Measurements from ENCODE around the gene EPB41L2.

Gene EPB41L2

GRCh38 chr6:130964808-130965604 is 98.0 kb downstream of the EPB41L2 start:
- H3K9me3 Mint-ChIP-seq = no peaks in the 10 kb centered on the region
- H3K4me1 Mint-ChIP-seq = peaks cover 43% of the 10 kb centered on the region
- no peak overlapping the region for H3K4me3 Mint-ChIP-seq
- TF ChIP-seq CTCF (IDR thresholded peaks at IDR 0.05) = no peak
- H3K27ac Mint-ChIP-seq = no peak overlapping the region
- DNase-seq = no peak
- H3K36me3 Mint-ChIP-seq (ENCODE audit: low read depth) = peaks cover 10% of the 10 kb centered on the region
- no peaks in the 10 kb centered on the region for H3K27me3 Mint-ChIP-seq (ENCODE audit: low read depth, poor library complexity)

GRCh38 chr6:130964289-130964688 is 98.8 kb downstream of the EPB41L2 start:
- TF ChIP-seq CTCF (IDR thresholded peaks at IDR 0.05) = no peak
- Mint-ChIP-seq H3K36me3 (ENCODE audit: low read depth) (peaks cover 10% of the 10 kb centered on the region), H3K4me3 (no peak overlapping the region), H3K9me3 (no peaks in the 10 kb centered on the region), H3K27ac (no peak overlapping the region), H3K27me3 (ENCODE audit: low read depth, poor library complexity) (no peaks in the 10 kb centered on the region), H3K4me1 (peaks cover 39% of the 10 kb centered on the region)
- no peak for DNase-seq

GRCh38 chr6:130962966-130963365 is 100.1 kb downstream of the EPB41L2 start:
- no peak for DNase-seq
- no peaks in the 10 kb centered on the region for H3K9me3 Mint-ChIP-seq
- H3K4me1 Mint-ChIP-seq = peaks cover 26% of the 10 kb centered on the region
- no peak overlapping the region for H3K4me3 Mint-ChIP-seq
- H3K36me3 Mint-ChIP-seq (ENCODE audit: low read depth) = peaks cover 18% of the 10 kb centered on the region
- no peak for TF ChIP-seq CTCF (IDR thresholded peaks at IDR 0.05)
- H3K27ac Mint-ChIP-seq = no peak overlapping the region
- no peaks in the 10 kb centered on the region for H3K27me3 Mint-ChIP-seq (ENCODE audit: low read depth, poor library complexity)

GRCh38 chr6:130961148-130961547 is 101.9 kb downstream of the EPB41L2 start:
- TF ChIP-seq CTCF (IDR thresholded peaks at IDR 0.05) = no peak
- H3K27me3 Mint-ChIP-seq (ENCODE audit: low read depth, poor library complexity) = no peaks in the 10 kb centered on the region
- peaks cover 22% of the 10 kb centered on the region for H3K36me3 Mint-ChIP-seq (ENCODE audit: low read depth)
- peaks cover 12% of the 10 kb centered on the region for H3K4me1 Mint-ChIP-seq
- no peaks in the 10 kb centered on the region for H3K9me3 Mint-ChIP-seq
- no peak overlapping the region for H3K4me3 Mint-ChIP-seq
- no peak overlapping the region for H3K27ac Mint-ChIP-seq
- no peak for DNase-seq

- no peak overlapping the region for H3K27ac Mint-ChIP-seq
- no peaks in the 10 kb centered on the region for H3K27me3 Mint-ChIP-seq (ENCODE audit: low read depth, poor library complexity)
- no peak overlapping the region for H3K4me3 Mint-ChIP-seq
- peaks cover 34% of the 10 kb centered on the region for H3K36me3 Mint-ChIP-seq (ENCODE audit: low read depth)
- DNase-seq = no peak
- H3K9me3 Mint-ChIP-seq = no peaks in the 10 kb centered on the region
- H3K4me1 Mint-ChIP-seq = peaks cover 12% of the 10 kb centered on the region
- TF ChIP-seq CTCF (IDR thresholded peaks at IDR 0.05) = no peak
Observed at GRCh38 chr6:130959951-130960350, 103.1 kb downstream of the EPB41L2 start.

GRCh38 chr6:130958468-130958867 is 104.6 kb downstream of the EPB41L2 start:
- Mint-ChIP-seq H3K27ac (no peak overlapping the region), H3K9me3 (no peaks in the 10 kb centered on the region), H3K4me3 (no peak overlapping the region), H3K27me3 (ENCODE audit: low read depth, poor library complexity) (no peaks in the 10 kb centered on the region), H3K4me1 (peaks cover 12% of the 10 kb centered on the region), H3K36me3 (ENCODE audit: low read depth) (peaks cover 46% of the 10 kb centered on the region)
- no peak for TF ChIP-seq CTCF (IDR thresholded peaks at IDR 0.05)
- DNase-seq = no peak

Data from nephron progenitor cell (in vitro differentiated cells).